Right lobe of liver (tissue), 6 donors: ENCODE results near the gene TNFRSF8. TPM values are rescaled to one million over a fixed set of nuclear protein-coding genes. Genes with fewer than 3 reads are reported as not detected.

Source experiments
- ATAC-seq, 4 donors: fragments of 200-7000 bp; cut with Tn5 transposase; one replicate each; pipeline ENCODE4 v1.9.1; 2020; ENCODE audit warnings: mild to moderate bottlenecking in 4 of 4, moderate library complexity in 4 of 4
- DNase-seq, 3 donors: peaks; one replicate each; pipeline ENCODE4 v3.0.0-alpha.2; 2020
- H3K27ac ChIP-seq, 3 donors: fragments of 200-600 bp; one replicate each; pipeline ENCODE4 v1.8.0; 2022
- H3K27me3 ChIP-seq, 2 donors: fragments of 200-600 bp; one replicate each; pipeline ENCODE4 v1.8.0; 2022
- H3K36me3 ChIP-seq, 4 donors: fragments of 200-600 bp; sonication (generic) in 1 of 4; one replicate each; pipeline versions ENCODE4 v1.5.1 to v1.8.0; 2017 to 2022; ENCODE audit warnings: control low read depth in 1 of 4
- H3K4me1 ChIP-seq, 4 donors: fragments of 200-600 bp; sonication (generic) in 1 of 4; one replicate each; pipeline versions ENCODE4 v1.5.1 to v1.8.0; 2017 to 2022; ENCODE audit warnings: control low read depth in 1 of 4
- H3K4me3 ChIP-seq, 3 donors: fragments of 200-600 bp; one replicate each; pipeline ENCODE4 v1.8.0; 2022
- H3K9me3 ChIP-seq, 4 donors: fragments of 200-600 bp; sonication (generic) in 1 of 4; one replicate each; pipeline versions ENCODE4 v1.5.1 to v1.8.0; 2017 to 2022; ENCODE audit warnings: control low read depth in 1 of 4
- POLR2A ChIP-seq: fragments of 450-650 bp; IDR thresholded peaks from one replicate; pipeline ENCODE4 v1.6.1; 2017; ENCODE audit warnings: antibody characterized with exemption, mild to moderate bottlenecking
- whole genome bisulfite sequencing: methylation state at CpG from one replicate; pipeline ENCODE4 v1.1.6; 2018; ENCODE audit warnings: low coverage, low lambda C conversion rate; ENCODE audit not compliant: insufficient coverage; ENCODE audit errors: missing lambda C conversion rate; 5-methylcytosine and 5-hydroxymethylcytosine counted together
- intact Hi-C, 2 donors: fragments of 100-400 bp; cut with DNase I; formaldehyde crosslinking; loops; one replicate each; pipeline versions ENCODE4 v1.11.2 to v1.14.1; 2022
- total RNA-seq, 6 experiments: library from RNA; depleted of rRNA in 2 of 6; stranded (reverse); fragments of >200 nt in 2 of 6; fragmentation: NEBNext Ultra II Directional in 3 of 6; extraction: Animal tissue kit (Norgen Biotek cat#: 25700) in 3 of 6; gene quantifications; one replicate each; pipeline versions ENCODE4 v1.1.0 to v1.2.4, GENCODE V29; 2016 to 2023
- TF ChIP-seq, protein P1 (sequence below), 4 donors: fragments of 200-600 bp in 3 of 4; fragments of 450-650 bp in 1 of 4; IDR thresholded peaks; one replicate each; pipeline versions ENCODE4 v1.5.1 to v1.8.0; 2016 to 2022; ENCODE audit warnings: antibody characterized with exemption in 4 of 4, mild to moderate bottlenecking in 2 of 4
- donor health status: DM: no; HTN: yes; CAD: no.
- donor health status: DM: no; HTN: no; CAD: no.
- donor health status: DM: no; HTN: no; CAD: no.
- donor health status: DM: no; HTN: yes; CAD: no.
- donor health status: DM: no; HTN: yes; CAD: no.

TNFRSF8 gene
- total RNA-seq, 6 experiments from 2014 or later: 0.12 to 0.29 (median 0.19) TPM; not detected in 1

DNA sequence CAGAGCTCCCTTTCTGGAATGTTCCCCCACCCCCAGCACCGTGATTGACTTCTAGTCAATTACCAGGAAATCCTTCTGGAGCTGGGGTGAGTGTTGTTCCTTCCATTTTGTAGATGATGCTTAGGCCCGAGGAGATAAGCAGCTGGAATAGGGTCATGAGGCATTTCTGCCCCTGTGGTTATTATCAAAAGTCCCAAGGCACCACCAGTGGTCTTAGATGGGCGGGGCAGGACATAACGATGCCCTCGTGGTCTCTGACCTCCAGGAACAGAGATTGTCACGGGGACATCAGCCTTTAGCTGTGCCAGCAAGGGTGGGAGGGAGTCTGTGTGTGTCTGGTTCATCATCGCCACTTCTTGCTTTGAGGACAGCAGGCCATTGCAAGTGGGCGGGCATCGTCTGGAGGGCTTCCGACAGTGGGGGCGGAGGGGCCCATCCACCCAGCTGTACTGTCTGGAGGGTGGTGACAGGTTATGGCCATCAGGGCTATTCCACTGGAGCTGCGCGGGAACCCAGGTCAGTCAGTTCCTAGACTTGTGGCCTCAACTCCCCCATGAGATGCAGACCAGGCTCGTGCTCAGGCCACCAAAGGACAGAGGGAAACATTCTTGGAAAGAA lies 22.6 kb downstream of the TNFRSF8 start:
- no peaks in the 10 kb centered on the region for H3K9me3 ChIP-seq
- H3K27ac ChIP-seq: no peak overlapping the region
- TF ChIP-seq POLR2A: no peak
- TF ChIP-seq, protein P1, sequence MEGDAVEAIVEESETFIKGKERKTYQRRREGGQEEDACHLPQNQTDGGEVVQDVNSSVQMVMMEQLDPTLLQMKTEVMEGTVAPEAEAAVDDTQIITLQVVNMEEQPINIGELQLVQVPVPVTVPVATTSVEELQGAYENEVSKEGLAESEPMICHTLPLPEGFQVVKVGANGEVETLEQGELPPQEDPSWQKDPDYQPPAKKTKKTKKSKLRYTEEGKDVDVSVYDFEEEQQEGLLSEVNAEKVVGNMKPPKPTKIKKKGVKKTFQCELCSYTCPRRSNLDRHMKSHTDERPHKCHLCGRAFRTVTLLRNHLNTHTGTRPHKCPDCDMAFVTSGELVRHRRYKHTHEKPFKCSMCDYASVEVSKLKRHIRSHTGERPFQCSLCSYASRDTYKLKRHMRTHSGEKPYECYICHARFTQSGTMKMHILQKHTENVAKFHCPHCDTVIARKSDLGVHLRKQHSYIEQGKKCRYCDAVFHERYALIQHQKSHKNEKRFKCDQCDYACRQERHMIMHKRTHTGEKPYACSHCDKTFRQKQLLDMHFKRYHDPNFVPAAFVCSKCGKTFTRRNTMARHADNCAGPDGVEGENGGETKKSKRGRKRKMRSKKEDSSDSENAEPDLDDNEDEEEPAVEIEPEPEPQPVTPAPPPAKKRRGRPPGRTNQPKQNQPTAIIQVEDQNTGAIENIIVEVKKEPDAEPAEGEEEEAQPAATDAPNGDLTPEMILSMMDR (IDR thresholded peaks at IDR 0.05): no peak
- 49% methylated on average over 9 of the region's 14 CpGs for WGBS
- ATAC-seq: no peak
- no peaks in the 10 kb centered on the region for H3K36me3 ChIP-seq
- DNase-seq: no peak
- H3K4me3 ChIP-seq: no peak overlapping the region
- H3K27me3 ChIP-seq: no peaks in the 10 kb centered on the region
- no peaks in the 10 kb centered on the region for H3K4me1 ChIP-seq
- intact Hi-C loops: no loop called here

DNA sequence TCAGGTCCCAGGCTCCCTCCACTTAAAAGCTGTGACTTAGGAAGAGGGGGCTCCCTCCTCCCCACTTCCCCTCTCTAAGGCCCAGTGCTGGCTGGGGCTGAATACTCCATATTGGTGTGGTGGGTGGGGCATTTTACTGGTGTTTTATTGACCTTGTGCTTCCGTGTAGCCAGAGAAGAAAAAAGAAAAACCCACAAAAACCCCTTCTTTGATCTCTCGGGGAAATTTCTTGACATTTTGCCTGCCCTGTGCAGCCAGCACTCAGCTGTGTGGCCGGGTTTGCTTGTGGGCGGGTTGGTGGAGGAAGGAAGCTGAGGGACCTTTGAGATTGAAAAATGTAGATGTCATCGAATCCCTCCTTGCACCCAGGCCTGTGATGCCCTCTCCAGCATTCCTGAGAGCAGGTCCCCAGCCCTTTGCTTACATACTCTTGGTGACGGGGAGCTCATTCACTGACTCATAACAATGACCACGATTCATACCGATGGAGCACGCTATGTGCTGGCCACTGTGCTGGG lies 24.8 kb downstream of the TNFRSF8 start:
- ATAC-seq: peak in 3 of 4 donors; percentile 12 to 29 (median 18)
- no peaks in the 10 kb centered on the region for H3K4me1 ChIP-seq
- 18% methylated on average over 3 of the region's 9 CpGs for WGBS
- no peak for DNase-seq
- H3K9me3 ChIP-seq: no peaks in the 10 kb centered on the region
- H3K4me3 ChIP-seq: no peak overlapping the region
- intact Hi-C loops: no loop called here
- H3K36me3 ChIP-seq: no peaks in the 10 kb centered on the region
- H3K27ac ChIP-seq: no peak overlapping the region
- no peaks in the 10 kb centered on the region for H3K27me3 ChIP-seq
- no peak for TF ChIP-seq POLR2A
- TF ChIP-seq, protein P1 (IDR thresholded peaks at IDR 0.05): no peak

DNA sequence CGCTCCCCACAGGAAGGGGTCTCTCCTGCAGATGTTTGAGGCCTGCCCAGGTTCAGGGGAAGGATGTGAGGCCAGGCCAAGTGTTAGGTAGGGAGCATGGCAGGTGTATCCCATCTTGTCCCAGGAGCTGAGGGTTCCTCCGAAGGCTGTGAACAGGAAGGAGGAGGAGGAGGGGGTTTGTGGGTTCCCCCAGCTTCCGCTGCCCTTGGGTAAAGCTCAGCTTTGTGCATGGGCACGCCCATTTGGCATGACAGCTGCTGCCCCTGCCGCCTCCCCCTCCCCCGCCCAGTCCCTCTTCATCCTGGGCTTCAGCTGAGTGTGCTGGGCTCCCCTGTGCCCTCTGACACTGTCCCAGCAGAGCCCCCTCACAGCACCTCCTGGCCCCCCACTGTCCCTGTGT lies 25.5 kb downstream of the TNFRSF8 start:
- WGBS: 45% methylated on average over 2 of the region's 6 CpGs
- DNase-seq (no peak), ATAC-seq (peak in 3 of 4 donors; percentile 13 to 23 (median 18))
- intact Hi-C loops: no loop called here
- Histone ChIP-seq H3K36me3 (no peaks in the 10 kb centered on the region), H3K4me1 (no peaks in the 10 kb centered on the region), H3K27ac (no peak overlapping the region), H3K4me3 (no peak overlapping the region), H3K9me3 (no peaks in the 10 kb centered on the region), H3K27me3 (no peaks in the 10 kb centered on the region)
- no peak for TF ChIP-seq POLR2A
- TF ChIP-seq, protein P1 (IDR thresholded peaks at IDR 0.05): no peak

DNA sequence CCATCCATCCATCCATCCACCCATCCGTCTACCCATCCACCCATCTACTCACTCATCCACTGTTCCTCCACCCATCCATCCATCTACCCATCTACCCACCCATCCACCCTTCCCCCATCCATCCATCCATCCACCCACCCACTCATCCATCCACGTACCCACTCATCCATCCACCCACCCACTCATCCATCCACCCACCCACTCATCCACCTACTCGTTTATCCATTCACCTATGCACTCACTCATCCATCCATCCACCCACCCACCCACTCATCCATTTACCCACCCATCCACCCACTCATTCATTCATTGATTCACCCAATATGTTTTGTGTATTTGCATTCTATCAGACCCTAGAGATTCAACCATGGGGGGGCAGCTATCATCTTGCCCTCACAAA lies 27.2 kb downstream of the TNFRSF8 start:
- intact Hi-C loops: no loop called here
- no peak overlapping the region for H3K4me3 ChIP-seq
- H3K27me3 ChIP-seq: no peaks in the 10 kb centered on the region
- no peak for ATAC-seq
- H3K27ac ChIP-seq: no peak overlapping the region
- H3K36me3 ChIP-seq: no peaks in the 10 kb centered on the region
- no peaks in the 10 kb centered on the region for H3K4me1 ChIP-seq
- TF ChIP-seq, protein P1 (IDR thresholded peaks at IDR 0.05): no peak
- no peak for TF ChIP-seq POLR2A
- H3K9me3 ChIP-seq: no peaks in the 10 kb centered on the region
- WGBS: 74% methylated on average over 3 of the region's 3 CpGs
- no peak for DNase-seq
